Lower leg skin (tissue), 4 donors: ENCODE results near the gene TBC1D13. TPM values are rescaled to one million over a fixed set of nuclear protein-coding genes. Genes with fewer than 3 reads are reported as not detected.
"Not testable (repeated sequence)": the region's sequence is repeated elsewhere in the genome, so short reads cannot be mapped to it uniquely, and the experiment has no call there.

ENCODE experiments used
- DNase-seq, 2 donors: peaks; one replicate each; pipeline ENCODE4 v3.0.0-alpha.2; 2019; ENCODE audit warnings: low spot score in 2 of 2
- H3K4me3 ChIP-seq: fragments of 200-600 bp; sonication (generic); 2 replicates; pipeline ENCODE4 v1.5.1; 2017; ENCODE audit warnings: mild to moderate bottlenecking, low read depth; ENCODE audit not compliant: poor library complexity, severe bottlenecking
- POLR2A ChIP-seq, 2 donors: fragments of 450-650 bp; IDR thresholded peaks; one replicate each; pipeline ENCODE4 v1.6.1; 2016 to 2017; ENCODE audit warnings: antibody characterized with exemption in 2 of 2, mild to moderate bottlenecking in 1 of 2, moderate library complexity in 1 of 2
- WGBS, 2 donors: methylation state at CpG; one replicate each; pipeline ENCODE4 v1.1.5; 2018; 5-methylcytosine and 5-hydroxymethylcytosine counted together
- intact Hi-C: fragments of 100-400 bp; cut with DNase I; formaldehyde crosslinking; loops from one replicate; pipeline ENCODE4 v1.15.0; 2023; ENCODE audit warnings: low total_unique reads
- total RNA-seq, 4 donors: library from RNA; depleted of rRNA; stranded (reverse); fragments of >200 nt; gene quantifications; one replicate each; pipeline ENCODE4 v1.1.0, GENCODE V29; 2016
- TF ChIP-seq, protein P1 (sequence below), 3 donors: fragments of 450-650 bp; IDR thresholded peaks; one replicate each; pipeline ENCODE4 v1.5.1; 2016; ENCODE audit warnings: antibody characterized with exemption in 3 of 3, mild to moderate bottlenecking in 3 of 3, moderate library complexity in 2 of 3

Gene TBC1D13
- total RNA-seq, 4 donors from 2014 or later = 5.0 to 14.8 (median 12.8) TPM

DNA sequence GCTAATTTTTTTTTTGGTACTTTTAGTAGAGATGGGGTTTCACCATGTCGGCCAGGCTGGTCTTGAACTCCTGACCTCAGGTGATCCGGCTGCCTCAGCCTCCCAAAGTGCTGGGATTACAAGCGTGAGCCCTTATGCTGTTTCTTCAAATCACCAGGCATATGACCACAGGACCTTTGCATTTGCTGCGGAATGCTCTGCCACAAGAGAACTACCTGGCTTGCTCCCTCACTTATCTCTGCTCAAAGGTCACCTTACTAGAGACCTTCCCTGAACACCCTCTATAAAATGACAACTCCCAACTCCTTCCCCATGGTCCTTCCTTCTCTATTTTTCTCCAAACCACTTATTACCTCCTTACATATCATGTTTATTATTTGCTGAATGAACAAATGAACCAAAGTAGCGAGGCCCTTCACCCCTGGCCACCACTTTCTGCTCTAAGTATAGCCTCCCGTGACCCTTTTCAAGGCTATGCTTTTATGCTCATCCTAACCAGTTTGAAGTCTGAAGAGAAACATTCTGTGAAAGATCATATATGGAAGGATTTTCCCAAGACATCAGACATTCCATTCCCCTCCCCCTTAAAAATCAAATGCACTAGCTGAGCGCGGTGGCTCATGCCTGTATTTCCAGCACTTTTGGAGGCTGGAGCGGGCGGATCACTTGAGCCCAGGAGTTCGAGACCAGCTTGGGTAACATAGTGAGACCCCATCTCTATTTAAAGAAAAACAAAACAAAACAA lies 16.6 kb upstream of the TBC1D13 start:
- DNase-seq = no peak
- H3K4me3 ChIP-seq = no peak overlapping the region
- intact Hi-C loops = no loop called here
- TF ChIP-seq, protein P1, sequence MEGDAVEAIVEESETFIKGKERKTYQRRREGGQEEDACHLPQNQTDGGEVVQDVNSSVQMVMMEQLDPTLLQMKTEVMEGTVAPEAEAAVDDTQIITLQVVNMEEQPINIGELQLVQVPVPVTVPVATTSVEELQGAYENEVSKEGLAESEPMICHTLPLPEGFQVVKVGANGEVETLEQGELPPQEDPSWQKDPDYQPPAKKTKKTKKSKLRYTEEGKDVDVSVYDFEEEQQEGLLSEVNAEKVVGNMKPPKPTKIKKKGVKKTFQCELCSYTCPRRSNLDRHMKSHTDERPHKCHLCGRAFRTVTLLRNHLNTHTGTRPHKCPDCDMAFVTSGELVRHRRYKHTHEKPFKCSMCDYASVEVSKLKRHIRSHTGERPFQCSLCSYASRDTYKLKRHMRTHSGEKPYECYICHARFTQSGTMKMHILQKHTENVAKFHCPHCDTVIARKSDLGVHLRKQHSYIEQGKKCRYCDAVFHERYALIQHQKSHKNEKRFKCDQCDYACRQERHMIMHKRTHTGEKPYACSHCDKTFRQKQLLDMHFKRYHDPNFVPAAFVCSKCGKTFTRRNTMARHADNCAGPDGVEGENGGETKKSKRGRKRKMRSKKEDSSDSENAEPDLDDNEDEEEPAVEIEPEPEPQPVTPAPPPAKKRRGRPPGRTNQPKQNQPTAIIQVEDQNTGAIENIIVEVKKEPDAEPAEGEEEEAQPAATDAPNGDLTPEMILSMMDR (IDR thresholded peaks at IDR 0.05) = no peak
- TF ChIP-seq POLR2A (IDR thresholded peaks at IDR 0.05) = no peak
- 73 to 76% methylated on average over 11 of the region's 11 CpGs for WGBS, 2 donors

DNA sequence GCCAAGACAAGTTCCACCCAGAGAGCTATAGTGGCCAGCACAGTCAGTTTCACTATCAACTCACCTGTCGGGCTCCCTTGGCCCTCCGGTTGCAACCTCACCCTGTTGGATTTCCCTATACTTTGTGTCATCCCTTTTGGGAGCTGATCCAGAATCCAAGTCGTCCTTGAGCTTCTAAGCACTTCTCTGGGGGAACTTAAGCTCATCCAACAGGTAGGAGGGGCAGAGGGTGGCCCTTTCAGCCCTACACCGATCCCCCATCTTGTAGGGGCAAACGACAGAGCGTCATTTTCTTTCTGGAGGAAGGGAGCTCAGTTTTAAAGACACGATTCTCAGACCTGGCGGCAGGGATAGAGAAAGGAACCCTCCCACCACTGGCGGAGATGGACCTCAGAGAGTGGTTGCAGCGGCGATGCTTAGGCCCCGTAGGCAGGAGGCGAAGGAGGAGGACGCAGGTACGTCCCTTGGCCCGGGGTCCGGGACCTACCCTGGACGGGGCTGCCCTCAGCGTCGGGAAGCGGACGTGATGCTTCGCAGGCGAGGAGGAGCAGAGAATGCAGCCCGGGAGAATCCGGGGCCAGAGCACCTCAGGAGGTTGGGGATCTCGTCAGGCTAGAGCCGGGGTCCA lies 15.8 kb upstream of the TBC1D13 start:
- 1 to 2% methylated on average over 28 of the region's 28 CpGs for WGBS, 2 donors
- TF ChIP-seq, protein P1 (IDR thresholded peaks at IDR 0.05) = no peak
- no peak for TF ChIP-seq POLR2A (IDR thresholded peaks at IDR 0.05)
- peak overlapping the region; percentile 95 for H3K4me3 ChIP-seq
- intact Hi-C loops = no loop called here
- no peak for DNase-seq

DNA sequence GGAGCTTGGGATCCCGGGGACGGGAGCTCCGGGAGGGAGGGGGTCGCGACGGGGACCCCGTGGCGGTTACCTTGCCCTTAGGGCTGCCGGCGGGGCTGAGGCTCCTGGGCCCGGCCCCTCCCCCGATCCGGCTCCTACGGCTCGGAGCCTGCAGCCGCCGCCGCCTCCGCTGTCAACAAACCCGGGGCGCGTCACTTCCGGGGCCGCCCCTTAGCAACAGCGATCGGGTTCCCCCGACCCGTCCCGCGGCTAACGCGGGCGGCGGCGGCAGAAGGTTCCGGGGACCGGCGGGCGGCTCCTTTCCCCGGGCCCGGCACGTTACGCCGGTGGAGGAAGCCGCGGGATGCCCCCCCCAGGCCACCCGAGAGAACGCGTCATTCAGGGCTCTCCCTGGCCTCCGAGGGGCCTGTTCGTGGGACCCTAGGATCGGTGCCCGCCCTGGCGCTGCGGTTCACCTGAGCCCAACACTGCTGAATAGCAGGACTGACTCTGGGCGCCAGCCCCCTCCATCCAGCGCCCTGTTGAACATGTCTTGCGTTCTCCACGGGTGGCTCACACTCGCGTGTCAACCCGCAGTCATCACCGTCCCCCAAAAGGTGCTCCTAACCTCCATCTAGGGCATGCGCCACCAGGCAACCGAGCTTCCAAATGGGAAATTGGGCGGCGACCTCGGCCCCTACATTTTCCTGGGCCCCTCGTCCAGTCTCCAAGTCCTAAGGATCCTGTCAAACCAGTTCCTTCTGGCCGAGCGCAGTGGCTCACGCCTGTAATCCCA lies 15.1 kb upstream of the TBC1D13 start, which contains the start of gene ZER1:
ZER1 (minus strand) TSS at position 183 of the 775 bp plus-strand sequence. CDS start 16,362 bp downstream, outside the sequence.
- TF ChIP-seq, protein P1 (IDR thresholded peaks at IDR 0.05) = no peak
- no peak for TF ChIP-seq POLR2A (IDR thresholded peaks at IDR 0.05)
- peak; percentile 88 to 98 for DNase-seq
- peak within 1 kb of the TSS; percentile 95 for H3K4me3 ChIP-seq
- intact Hi-C loops = no loop called here
- WGBS, 2 donors = 2 to 3% methylated on average over 30 to 52 of the region's 72 CpGs

DNA sequence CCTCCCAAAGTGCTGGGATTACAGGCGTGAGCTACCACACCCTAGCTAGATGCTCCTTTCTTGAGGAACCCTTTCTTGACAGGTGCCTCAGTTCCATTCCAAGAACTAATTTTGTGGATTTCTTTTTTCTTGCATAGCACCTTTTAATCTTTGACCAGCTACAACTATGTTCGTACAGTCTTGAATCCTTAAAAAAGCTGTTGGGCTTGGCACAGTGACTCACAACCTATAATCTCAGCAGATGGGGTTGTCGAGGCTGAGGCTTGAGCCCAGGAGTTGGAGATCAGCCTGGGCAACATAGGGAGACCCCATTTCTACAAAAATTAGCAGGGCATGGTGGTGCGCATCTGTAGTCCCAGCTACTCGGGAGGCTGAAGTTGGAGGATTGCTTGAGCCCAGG lies 14.0 kb upstream of the TBC1D13 start:
- WGBS, 2 donors = 79 to 86% methylated on average over 5 of the region's 5 CpGs
- intact Hi-C loops = no loop called here
- no peak for DNase-seq
- TF ChIP-seq POLR2A (IDR thresholded peaks at IDR 0.05) = no peak
- TF ChIP-seq, protein P1 (IDR thresholded peaks at IDR 0.05) = no peak
- no peak overlapping the region for H3K4me3 ChIP-seq

DNA sequence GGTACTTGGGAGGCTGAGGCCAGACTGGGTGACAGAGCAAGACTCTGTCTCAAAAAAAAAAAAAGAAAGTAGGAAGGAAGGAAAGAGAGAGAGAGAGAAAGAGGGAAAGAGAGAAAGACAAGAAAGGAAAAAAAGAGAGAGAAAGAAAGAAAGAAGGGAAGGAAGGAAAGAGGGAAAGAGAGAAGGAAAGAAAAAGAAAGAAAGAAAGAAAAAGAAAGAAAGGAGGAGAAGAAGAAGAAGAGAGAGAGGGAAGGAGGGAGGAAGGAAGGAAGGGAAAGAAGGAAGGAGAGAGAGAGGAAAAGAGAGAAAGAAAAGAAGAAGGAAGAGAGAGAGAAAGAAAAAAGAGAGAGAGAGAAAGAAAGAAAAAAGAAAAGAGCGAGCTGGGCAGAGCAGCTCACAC lies 12.2 kb upstream of the TBC1D13 start:
- intact Hi-C loops = no loop called here
- DNase-seq = no peak
- 96 to 100% methylated on average over 1 of the region's 1 CpG for WGBS, 2 donors
- TF ChIP-seq POLR2A (IDR thresholded peaks at IDR 0.05) = no peak
- TF ChIP-seq, protein P1 (IDR thresholded peaks at IDR 0.05) = no peak
- no peak overlapping the region for H3K4me3 ChIP-seq

DNA sequence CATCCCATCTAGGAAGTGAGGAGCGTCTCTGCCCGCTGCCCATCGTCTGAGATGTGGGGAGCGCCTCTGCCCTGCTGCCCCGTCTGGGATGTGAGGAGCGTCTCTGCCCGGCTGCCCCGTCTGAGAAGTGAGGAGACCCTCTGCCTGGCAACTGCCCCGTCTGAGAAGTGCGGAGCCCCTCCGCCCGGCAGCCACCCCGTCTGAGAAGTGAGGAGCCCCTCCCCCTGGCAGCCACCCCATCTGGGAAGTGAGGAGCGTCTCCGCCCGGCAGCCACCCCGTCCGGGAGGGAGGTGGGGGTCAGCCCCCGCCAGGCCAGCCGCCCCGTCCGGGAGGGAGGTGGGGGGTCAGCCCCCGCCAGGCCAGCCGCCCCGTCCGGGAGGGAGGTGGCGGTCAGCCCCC lies 7.0 kb upstream of the TBC1D13 start:
- intact Hi-C loops, DNase-seq, H3K4me3 ChIP-seq: not testable (repeated sequence)
- 88 to 92% methylated on average over 16 to 17 of the region's 27 CpGs for WGBS, 2 donors
